CD14-positive monocyte (primary cell): ENCODE results near the gene AJUBA. TPM values are rescaled to one million over a fixed set of nuclear protein-coding genes. Genes with fewer than 3 reads are reported as not detected.
A peak's percentile ranks its signal among the peaks of the same experiment; 100 is the strongest.

ENCODE experiments used
- DNase-seq, 3 donors: peaks; one replicate each; pipeline ENCODE4 v3.0.0-alpha.2; 2011 to 2022
- H2AFZ ChIP-seq: 2 replicates; pipeline ENCODE4 v1.6.0; 2012; ENCODE audit warnings: mild to moderate bottlenecking, low read depth, low read length, inconsistent platforms; ENCODE audit not compliant: insufficient read depth, poor library complexity, severe bottlenecking
- H3K27ac ChIP-seq, 2 donors: 1 replicate in 1 of 2; 2 replicates in 1 of 2; pipeline ENCODE4 v1.5.1; 2012 to 2013; ENCODE audit warnings: low read length in 2 of 2, control low read depth in 1 of 2, inconsistent platforms in 1 of 2, low read depth in 1 of 2, mild to moderate bottlenecking in 1 of 2
- H3K27me3 ChIP-seq, 2 donors: one replicate each; pipeline versions ENCODE4 v1.6.0 to v1.6.1; 2011 to 2013; ENCODE audit warnings: low read length in 2 of 2; ENCODE audit not compliant: control insufficient read depth in 2 of 2, insufficient read depth in 2 of 2
- H3K36me3 ChIP-seq, 2 donors: replicated peaks in 1 of 2; 1 replicate in 1 of 2; 2 replicates in 1 of 2; pipeline versions ENCODE4 v1.5.1 to v1.6.1; 2012 to 2013; ENCODE audit warnings: low read length in 2 of 2, control low read depth in 1 of 2, inconsistent platforms in 1 of 2, mild to moderate bottlenecking in 1 of 2; ENCODE audit not compliant: insufficient read depth in 2 of 2, control insufficient read depth in 1 of 2
- H3K4me1 ChIP-seq, 2 donors: 1 replicate in 1 of 2; 2 replicates in 1 of 2; pipeline versions ENCODE4 v1.5.1 to v1.6.1; 2012 to 2013; ENCODE audit warnings: low read length in 2 of 2, control low read depth in 1 of 2, inconsistent platforms in 1 of 2, mild to moderate bottlenecking in 1 of 2, moderate library complexity in 1 of 2; ENCODE audit not compliant: insufficient read depth in 2 of 2, control insufficient read depth in 1 of 2
- H3K4me2 ChIP-seq: replicated peaks from 2 replicates; pipeline ENCODE3; 2012; ENCODE audit warnings: low read length, moderate library complexity, mild to moderate bottlenecking; ENCODE audit not compliant: poor library complexity, severe bottlenecking; ENCODE audit errors: extremely low read depth
- H3K4me3 ChIP-seq, 3 experiments: fragments of 200-600 bp in 1 of 3; sonication (generic) in 1 of 3; replicated peaks in 1 of 3; 1 replicate in 2 of 3; 2 replicates in 1 of 3; pipeline ENCODE4 v1.5.1; 2011 to 2013; ENCODE audit warnings: low read length in 3 of 3, mild to moderate bottlenecking in 3 of 3, control low read depth in 2 of 3, low read depth in 2 of 3, inconsistent platforms in 1 of 3, moderate library complexity in 1 of 3
- H3K79me2 ChIP-seq: 2 replicates; pipeline ENCODE4 v1.6.0; 2012; ENCODE audit warnings: mild to moderate bottlenecking, control low read depth, inconsistent platforms, low read length, moderate library complexity; ENCODE audit not compliant: insufficient read depth
- H3K9ac ChIP-seq: 2 replicates; pipeline ENCODE4 v1.6.0; 2017; ENCODE audit warnings: low read length, mild to moderate bottlenecking; ENCODE audit not compliant: insufficient read depth, poor library complexity, severe bottlenecking
- H3K9me3 ChIP-seq, 2 donors: replicated peaks in 1 of 2; 1 replicate in 1 of 2; 2 replicates in 1 of 2; pipeline versions ENCODE4 v1.5.1 to v1.6.1; 2012 to 2013; ENCODE audit warnings: low read length in 2 of 2, control low read depth in 1 of 2; ENCODE audit not compliant: control insufficient read depth in 1 of 2, insufficient read depth in 1 of 2
- H4K20me1 ChIP-seq: 2 replicates; pipeline ENCODE4 v1.6.0; 2012; ENCODE audit warnings: mild to moderate bottlenecking, low read length, control low read depth, moderate library complexity; ENCODE audit not compliant: insufficient read depth
- H3K27ac Mint-ChIP-seq, 7 donors: one replicate each; pipeline ENCODE4 v1.8.0; 2020; ENCODE audit warnings: mild to moderate bottlenecking in 7 of 7, mixed read lengths in 7 of 7, moderate library complexity in 6 of 7, inconsistent platforms in 2 of 7
- H3K27me3 Mint-ChIP-seq, 3 donors: one replicate each; pipeline ENCODE4 v1.8.0; 2021 to 2022; ENCODE audit warnings: low read depth in 3 of 3, mild to moderate bottlenecking in 3 of 3, mixed read lengths in 3 of 3, moderate library complexity in 3 of 3, inconsistent platforms in 1 of 3
- H3K36me3 Mint-ChIP-seq, 2 donors: one replicate each; pipeline ENCODE4 v1.8.0; 2020; ENCODE audit warnings: mixed read lengths in 2 of 2, inconsistent platforms in 1 of 2, mild to moderate bottlenecking in 1 of 2
- H3K4me1 Mint-ChIP-seq: one replicate; pipeline ENCODE4 v1.8.0; 2020; ENCODE audit warnings: mild to moderate bottlenecking, mixed read lengths
- H3K4me3 Mint-ChIP-seq, 2 donors: one replicate each; pipeline ENCODE4 v1.8.0; 2020; ENCODE audit warnings: mild to moderate bottlenecking in 2 of 2, mixed read lengths in 2 of 2, moderate library complexity in 1 of 2
- H3K9me3 Mint-ChIP-seq, 7 donors: one replicate each; pipeline ENCODE4 v1.8.0; 2020 to 2022; ENCODE audit warnings: mixed read lengths in 7 of 7, mild to moderate bottlenecking in 6 of 7, moderate library complexity in 6 of 7, inconsistent platforms in 2 of 7
- CTCF ChIP-seq: fragments of 200-600 bp; IDR thresholded peaks from one replicate; pipeline ENCODE4 v1.8.0; 2022; ENCODE audit warnings: antibody characterized with exemption, mild to moderate bottlenecking
- WGBS: methylation state at CpG from one replicate; pipeline ENCODE4 v1.1.5; 2013; ENCODE audit warnings: missing lambda C conversion rate; ENCODE audit not compliant: insufficient coverage; 5-methylcytosine and 5-hydroxymethylcytosine counted together
- intact Hi-C, 2 donors: fragments of 100-400 bp; cut with micrococcal nuclease; formaldehyde crosslinking; loops; one replicate each; pipeline versions ENCODE4 v1.15.0 to v1.15.1; 2023
- polyA plus RNA-seq, 3 donors: library from polyadenylated mRNA; depleted of rRNA in 1 of 3; unstranded in 2 of 3; stranded (reverse) in 1 of 3; fragments of 300-500 nt in 2 of 3; fragments of >200 nt in 1 of 3; fragmentation: Illumina TruSeq in 2 of 3; gene quantifications; 1 replicate in 2 of 3; 2 replicates in 1 of 3; pipeline ENCODE4 v1.2.3, GENCODE V29; 2012 to 2021

The AJUBA gene
- polyA plus RNA-seq, 3 donors: 0.04 TPM; not detected in 2

GRCh38 chr14:22979748-22980392, 2.5 kb downstream of the AJUBA start:
- no peak overlapping the region for H3K27ac Mint-ChIP-seq
- Histone ChIP-seq H3K79me2 (no peaks in the 10 kb centered on the region), H3K4me1 (peaks cover 25 to 27% of the 10 kb centered on the region in 2 donors), H4K20me1 (no peaks in the 10 kb centered on the region), H3K4me3 (no peak overlapping the region), H3K9me3 (peaks cover 0 to 4% of the 10 kb centered on the region in 2 donors), H3K27me3 (peaks cover 33 to 57% of the 10 kb centered on the region in 2 donors), H3K4me2 (no peak overlapping the region), H3K36me3 (no peaks in the 10 kb centered on the region), H3K9ac (no peak overlapping the region), H2AFZ (no peak overlapping the region), H3K27ac (no peak overlapping the region)
- intact Hi-C loops: loop anchor here in 1 of 2 donors (5.0 to 10.0 kb wide), 2 partner anchors 45 to 413 kb away; no protein-coding TSS in a partner anchor
- no peak for TF ChIP-seq CTCF
- no peak for DNase-seq
- WGBS: no CpG with 5 or more reads among the region's 8 CpGs
- peaks cover 6% of the 10 kb centered on the region for H3K4me1 Mint-ChIP-seq
- peaks cover 0 to 7% (median 3%) of the 10 kb centered on the region in 7 donors for H3K9me3 Mint-ChIP-seq
- no peaks in the 10 kb centered on the region for H3K36me3 Mint-ChIP-seq
- peak overlapping the region; percentile 20 to 79 for H3K4me3 Mint-ChIP-seq
- peaks cover 34 to 47% (median 40%) of the 10 kb centered on the region in 3 donors for H3K27me3 Mint-ChIP-seq

GRCh38 chr14:22978981-22979671, 3.2 kb downstream of the AJUBA start:
- Histone ChIP-seq H3K36me3 (no peaks in the 10 kb centered on the region), H2AFZ (no peak overlapping the region), H3K79me2 (no peaks in the 10 kb centered on the region), H3K4me2 (no peak overlapping the region), H3K9ac (no peak overlapping the region), H3K4me1 (peaks cover 25 to 27% of the 10 kb centered on the region in 2 donors), H3K27me3 (peaks cover 33 to 57% of the 10 kb centered on the region in 2 donors), H3K27ac (no peak overlapping the region), H3K4me3 (no peak overlapping the region), H4K20me1 (no peaks in the 10 kb centered on the region), H3K9me3 (peaks cover 0 to 4% of the 10 kb centered on the region in 2 donors)
- 100% methylated on average over 3 of the region's 5 CpGs for WGBS
- Mint-ChIP-seq H3K27me3 (peaks cover 34 to 47% (median 40%) of the 10 kb centered on the region in 3 donors), H3K9me3 (peaks cover 0 to 5% (median 3%) of the 10 kb centered on the region in 7 donors), H3K4me1 (peaks cover 6% of the 10 kb centered on the region), H3K27ac (no peak overlapping the region), H3K36me3 (no peaks in the 10 kb centered on the region), H3K4me3 (peak overlapping the region in 1 of 2 donors; percentile 79)
- no peak for DNase-seq
- intact Hi-C loops: no loop called here
- TF ChIP-seq CTCF: no peak
